ENCODE data around the gene RELL2. TPM values are rescaled to one million over a fixed set of nuclear protein-coding genes. Genes with fewer than 3 reads are reported as not detected.

RELL2 gene
- total and polyA plus RNA-seq, 4 donors = 1.2 to 6.9 (median 6.2) TPM

DNA sequence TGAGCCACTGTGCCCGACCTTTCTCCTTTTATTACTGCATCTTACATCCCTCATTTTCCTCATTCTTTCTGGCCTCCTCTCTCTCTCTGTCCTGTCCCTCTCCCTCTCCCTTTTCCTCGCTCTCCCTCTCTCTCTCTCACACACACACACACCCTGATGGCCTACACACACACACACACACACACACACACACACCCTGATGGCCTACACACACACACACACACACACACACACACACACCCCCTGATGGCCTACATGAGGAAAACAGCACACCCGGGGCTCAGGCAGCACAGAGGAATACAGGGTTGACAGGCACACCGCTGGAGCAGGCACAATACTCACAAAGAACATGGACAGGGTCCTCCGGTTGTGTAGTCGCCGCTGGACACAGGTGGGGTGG is 18.2 kb downstream of the RELL2 start:
- H3K36me3 ChIP-seq (ENCODE audit: control insufficient read depth in 4 of 4, insufficient read depth in 4 of 4, low read length in 4 of 4) = peaks cover 4 to 32% (median 24%) of the 10 kb centered on the region in 4 donors
- TF ChIP-seq, protein P1, sequence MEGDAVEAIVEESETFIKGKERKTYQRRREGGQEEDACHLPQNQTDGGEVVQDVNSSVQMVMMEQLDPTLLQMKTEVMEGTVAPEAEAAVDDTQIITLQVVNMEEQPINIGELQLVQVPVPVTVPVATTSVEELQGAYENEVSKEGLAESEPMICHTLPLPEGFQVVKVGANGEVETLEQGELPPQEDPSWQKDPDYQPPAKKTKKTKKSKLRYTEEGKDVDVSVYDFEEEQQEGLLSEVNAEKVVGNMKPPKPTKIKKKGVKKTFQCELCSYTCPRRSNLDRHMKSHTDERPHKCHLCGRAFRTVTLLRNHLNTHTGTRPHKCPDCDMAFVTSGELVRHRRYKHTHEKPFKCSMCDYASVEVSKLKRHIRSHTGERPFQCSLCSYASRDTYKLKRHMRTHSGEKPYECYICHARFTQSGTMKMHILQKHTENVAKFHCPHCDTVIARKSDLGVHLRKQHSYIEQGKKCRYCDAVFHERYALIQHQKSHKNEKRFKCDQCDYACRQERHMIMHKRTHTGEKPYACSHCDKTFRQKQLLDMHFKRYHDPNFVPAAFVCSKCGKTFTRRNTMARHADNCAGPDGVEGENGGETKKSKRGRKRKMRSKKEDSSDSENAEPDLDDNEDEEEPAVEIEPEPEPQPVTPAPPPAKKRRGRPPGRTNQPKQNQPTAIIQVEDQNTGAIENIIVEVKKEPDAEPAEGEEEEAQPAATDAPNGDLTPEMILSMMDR (IDR thresholded peaks at IDR 0.05; ENCODE audit: control extremely low read depth, extremely low read depth) = no peak
- 88 to 96% methylated on average over 7 of the region's 7 CpGs for WGBS, 2 donors

DNA sequence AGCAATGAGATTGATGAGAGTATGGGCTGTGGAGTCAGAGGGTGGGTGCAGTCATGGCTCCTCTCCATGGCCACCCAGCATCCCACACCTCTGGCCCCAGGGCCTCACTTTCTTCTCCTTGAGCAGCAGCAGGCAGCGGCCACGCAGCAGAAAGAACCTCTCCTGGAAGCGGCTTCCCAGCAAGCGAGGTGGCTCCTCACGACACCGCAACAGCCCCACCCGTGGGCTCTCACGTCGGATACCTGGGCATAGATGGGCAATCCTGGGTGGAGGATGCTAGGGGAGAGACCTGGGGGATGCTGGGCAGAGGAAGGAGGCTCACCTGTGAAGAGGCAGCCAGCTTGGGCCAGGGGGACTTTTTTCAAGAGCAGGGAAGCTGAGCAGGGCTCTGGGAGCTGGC is 19.6 kb downstream of the RELL2 start:
- Histone ChIP-seq H3K9me3 (ENCODE audit: control insufficient read depth in 4 of 4, insufficient read depth in 3 of 4, low read length in 3 of 4) (no peaks in the 10 kb centered on the region), H3K4me1 (ENCODE audit: control insufficient read depth in 5 of 5, insufficient read depth in 5 of 5, low read length in 5 of 5) (peaks cover 0 to 5% (median 0%) of the 10 kb centered on the region in 5 donors), H3K36me3 (ENCODE audit: control insufficient read depth in 4 of 4, insufficient read depth in 4 of 4, low read length in 4 of 4) (peaks cover 4 to 32% (median 24%) of the 10 kb centered on the region in 4 donors), H3K4me3 (no peak overlapping the region), H3K27me3 (ENCODE audit: control insufficient read depth in 3 of 3, insufficient read depth in 3 of 3, low read length in 2 of 3) (no peaks in the 10 kb centered on the region), H3K9ac (ENCODE audit: insufficient read depth in 1 of 2, low read length in 2 of 2) (no peak overlapping the region), H3K27ac (ENCODE audit: low read depth in 1 of 2, low read length in 1 of 2) (no peak overlapping the region)
- TF ChIP-seq, protein P1 (IDR thresholded peaks at IDR 0.05; ENCODE audit: control extremely low read depth, extremely low read depth) = no peak
- DNase-seq = no peak
- ATAC-seq (ENCODE audit: insufficient read depth, low FRiP score) = no peak
- 93 to 94% methylated on average over 9 of the region's 9 CpGs for WGBS, 2 donors

More for the DNA sequence above, 18.2 kb downstream of the RELL2 start:
- DNase-seq (no peak), ATAC-seq (ENCODE audit: insufficient read depth, low FRiP score) (no peak)
- Histone ChIP-seq H3K9me3 (ENCODE audit: control insufficient read depth in 4 of 4, insufficient read depth in 3 of 4, low read length in 3 of 4) (no peaks in the 10 kb centered on the region), H3K9ac (ENCODE audit: insufficient read depth in 1 of 2, low read length in 2 of 2) (no peak overlapping the region), H3K27ac (ENCODE audit: low read depth in 1 of 2, low read length in 1 of 2) (no peak overlapping the region), H3K27me3 (ENCODE audit: control insufficient read depth in 3 of 3, insufficient read depth in 3 of 3, low read length in 2 of 3) (no peaks in the 10 kb centered on the region), H3K4me1 (ENCODE audit: control insufficient read depth in 5 of 5, insufficient read depth in 5 of 5, low read length in 5 of 5) (peaks cover 0 to 13% (median 0%) of the 10 kb centered on the region in 5 donors), H3K4me3 (no peak overlapping the region)

DNA sequence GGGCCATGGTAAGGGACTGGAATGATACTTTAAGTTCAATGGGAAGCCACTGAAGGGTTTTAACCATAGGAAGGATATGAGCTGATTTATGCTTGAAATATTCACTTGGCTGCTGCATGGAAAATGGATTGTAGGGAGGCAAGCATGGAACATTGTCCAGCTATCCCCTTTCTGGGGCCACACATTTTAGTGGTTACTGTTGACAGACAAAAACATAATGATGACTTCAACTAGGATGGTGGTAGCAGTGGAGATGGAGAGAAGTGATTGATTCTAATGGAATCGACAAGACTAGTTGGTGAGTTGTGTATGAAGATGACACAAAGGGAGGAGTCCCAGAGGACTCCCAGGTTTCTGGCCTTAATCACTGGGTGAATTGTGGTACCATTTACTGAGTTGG is 20.6 kb downstream of the RELL2 start:
- TF ChIP-seq, protein P1 (IDR thresholded peaks at IDR 0.05; ENCODE audit: control extremely low read depth, extremely low read depth) = no peak
- Histone ChIP-seq H3K27ac (ENCODE audit: low read depth in 1 of 2, low read length in 1 of 2) (no peak overlapping the region), H3K4me1 (ENCODE audit: control insufficient read depth in 5 of 5, insufficient read depth in 5 of 5, low read length in 5 of 5) (no peaks in the 10 kb centered on the region), H3K9ac (ENCODE audit: insufficient read depth in 1 of 2, low read length in 2 of 2) (no peak overlapping the region), H3K36me3 (ENCODE audit: control insufficient read depth in 4 of 4, insufficient read depth in 4 of 4, low read length in 4 of 4) (peaks cover 4 to 38% (median 29%) of the 10 kb centered on the region in 4 donors), H3K9me3 (ENCODE audit: control insufficient read depth in 4 of 4, insufficient read depth in 3 of 4, low read length in 3 of 4) (no peaks in the 10 kb centered on the region), H3K27me3 (ENCODE audit: control insufficient read depth in 3 of 3, insufficient read depth in 3 of 3, low read length in 2 of 3) (no peaks in the 10 kb centered on the region), H3K4me3 (no peak overlapping the region)
- ATAC-seq (ENCODE audit: insufficient read depth, low FRiP score) (no peak), DNase-seq (no peak)
- WGBS, 2 donors = 96% methylated on average over 1 of the region's 1 CpG

- no peak overlapping the region for H3K4me3 ChIP-seq
- TF ChIP-seq, protein P1 (IDR thresholded peaks at IDR 0.05; ENCODE audit: control extremely low read depth, extremely low read depth) = no peak
- DNase-seq (no peak), ATAC-seq (ENCODE audit: insufficient read depth, low FRiP score) (no peak)
- no peaks in the 10 kb centered on the region for H3K4me1 ChIP-seq (ENCODE audit: control insufficient read depth in 5 of 5, insufficient read depth in 5 of 5, low read length in 5 of 5)
- H3K36me3 ChIP-seq (ENCODE audit: control insufficient read depth in 4 of 4, insufficient read depth in 4 of 4, low read length in 4 of 4) = peaks cover 4 to 38% (median 28%) of the 10 kb centered on the region in 4 donors
- no peaks in the 10 kb centered on the region for H3K9me3 ChIP-seq (ENCODE audit: control insufficient read depth in 4 of 4, insufficient read depth in 3 of 4, low read length in 3 of 4)
- no peak overlapping the region for H3K9ac ChIP-seq (ENCODE audit: insufficient read depth in 1 of 2, low read length in 2 of 2)
- no peaks in the 10 kb centered on the region for H3K27me3 ChIP-seq (ENCODE audit: control insufficient read depth in 3 of 3, insufficient read depth in 3 of 3, low read length in 2 of 3)
- no peak overlapping the region for H3K27ac ChIP-seq (ENCODE audit: low read depth in 1 of 2, low read length in 1 of 2)
- 82% methylated on average over 8 of the region's 8 CpGs for WGBS, 2 donors
Observed at GRCh38 chr5:141657937-141658545, 21.2 kb downstream of the RELL2 start.

Measured in lung (tissue), 12 donors.